CD4-positive, alpha-beta T cell treated with Interferon gamma for 1 hour (primary cell): Measurements from ENCODE around the gene TSHZ2.

Experiments
- DNase-seq: peaks from one replicate; pipeline ENCODE4 v3.0.0-alpha.2; 2020

TSHZ2 gene

DNA sequence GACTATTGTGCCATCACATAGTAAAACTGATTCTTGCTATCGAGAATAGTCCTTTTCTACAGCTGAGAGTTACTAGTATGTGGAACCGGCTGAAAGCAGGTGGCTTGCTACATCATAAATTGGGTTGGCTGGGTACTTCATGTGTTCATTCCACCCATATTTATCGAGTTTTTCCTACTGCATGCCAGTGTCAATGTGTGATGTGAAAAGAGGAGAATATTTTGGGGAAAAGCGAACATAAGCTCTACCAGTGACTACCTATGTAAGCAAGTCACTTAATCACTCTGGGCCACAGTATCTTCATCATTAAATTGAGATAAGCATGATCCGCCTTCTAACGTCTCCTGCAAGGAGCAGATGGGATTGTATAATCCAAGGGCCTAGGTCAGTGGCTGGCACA is 61.0 kb downstream of the TSHZ2 start:
- no peak for DNase-seq

DNA sequence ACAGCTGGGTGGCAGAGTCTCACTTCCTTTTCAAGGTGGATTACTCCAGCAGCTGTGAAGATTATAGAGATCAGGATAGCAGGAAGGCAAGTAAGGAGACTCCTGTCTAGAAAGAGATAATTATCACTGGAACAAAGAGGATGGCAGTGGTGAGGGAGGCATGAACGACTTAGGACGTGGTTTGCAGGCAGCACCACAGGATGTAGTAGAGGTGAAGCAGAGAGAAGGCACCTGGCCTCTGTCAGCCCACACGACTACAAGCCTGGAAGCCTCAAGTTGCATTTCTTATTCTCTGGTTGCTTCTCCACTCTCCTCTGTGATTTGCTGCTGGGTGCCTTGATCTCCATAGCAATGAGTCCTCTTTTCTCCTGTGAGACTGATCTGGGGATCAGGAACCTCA is 62.7 kb downstream of the TSHZ2 start:
- no peak for DNase-seq

DNA sequence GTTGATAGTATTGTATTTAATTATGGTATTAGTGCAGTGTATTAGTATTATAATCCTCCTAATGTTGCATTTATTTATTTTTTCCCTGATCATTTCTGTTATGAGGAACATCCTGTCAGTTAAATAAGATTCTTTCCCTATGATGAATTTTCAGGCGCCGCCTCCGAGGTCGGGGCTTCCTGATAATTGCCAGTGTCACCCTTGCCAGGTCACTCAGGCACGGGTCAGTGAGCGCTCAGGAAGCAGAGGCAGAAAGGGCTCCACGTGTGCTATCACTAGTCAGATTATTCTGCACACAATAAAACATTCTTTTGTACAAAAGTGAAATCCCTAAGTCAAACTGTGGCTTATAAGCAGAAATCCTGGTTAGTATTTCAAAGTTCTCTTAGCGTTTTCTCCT is 64.8 kb downstream of the TSHZ2 start:
- no peak for DNase-seq

DNA sequence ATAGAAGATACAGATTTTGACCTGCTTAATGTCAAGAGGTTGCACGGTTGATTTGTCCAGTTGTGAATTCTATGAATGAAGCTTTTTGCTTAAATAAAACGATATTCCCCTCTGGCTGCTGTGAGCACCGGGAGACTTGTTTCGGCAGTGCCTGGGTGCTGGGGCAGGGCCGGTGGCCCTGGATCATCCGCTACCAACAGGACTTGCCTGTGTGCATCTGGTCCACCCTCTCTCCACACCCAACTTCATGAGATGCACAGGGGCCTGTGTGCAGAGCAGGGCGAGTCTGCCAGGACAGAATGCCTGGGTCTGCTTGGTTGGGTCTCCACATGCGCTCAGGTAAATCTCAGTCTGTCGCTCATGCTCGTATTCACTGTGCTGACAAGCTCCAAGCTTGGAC is 65.5 kb downstream of the TSHZ2 start:
- no peak for DNase-seq

DNA sequence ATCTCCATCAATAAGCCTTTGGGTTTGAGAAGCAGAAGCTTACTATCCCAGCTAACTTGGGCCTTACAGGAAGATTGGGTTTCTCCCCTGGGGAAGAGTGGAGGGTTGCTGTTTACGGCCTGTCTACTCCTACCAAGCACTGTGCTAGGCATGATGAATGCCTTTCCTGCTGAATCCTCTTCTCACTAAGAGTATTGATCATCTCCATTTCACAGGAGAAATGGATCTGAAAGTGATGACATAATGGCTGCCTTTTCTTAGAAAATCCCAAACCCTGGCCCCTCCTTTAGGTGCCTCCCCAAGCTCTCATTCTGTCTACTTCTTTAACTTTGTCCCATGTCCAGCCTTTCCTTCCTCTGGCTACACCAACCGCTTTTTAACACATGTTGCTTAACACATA is 66.1 kb downstream of the TSHZ2 start:
- DNase-seq = no peak

DNA sequence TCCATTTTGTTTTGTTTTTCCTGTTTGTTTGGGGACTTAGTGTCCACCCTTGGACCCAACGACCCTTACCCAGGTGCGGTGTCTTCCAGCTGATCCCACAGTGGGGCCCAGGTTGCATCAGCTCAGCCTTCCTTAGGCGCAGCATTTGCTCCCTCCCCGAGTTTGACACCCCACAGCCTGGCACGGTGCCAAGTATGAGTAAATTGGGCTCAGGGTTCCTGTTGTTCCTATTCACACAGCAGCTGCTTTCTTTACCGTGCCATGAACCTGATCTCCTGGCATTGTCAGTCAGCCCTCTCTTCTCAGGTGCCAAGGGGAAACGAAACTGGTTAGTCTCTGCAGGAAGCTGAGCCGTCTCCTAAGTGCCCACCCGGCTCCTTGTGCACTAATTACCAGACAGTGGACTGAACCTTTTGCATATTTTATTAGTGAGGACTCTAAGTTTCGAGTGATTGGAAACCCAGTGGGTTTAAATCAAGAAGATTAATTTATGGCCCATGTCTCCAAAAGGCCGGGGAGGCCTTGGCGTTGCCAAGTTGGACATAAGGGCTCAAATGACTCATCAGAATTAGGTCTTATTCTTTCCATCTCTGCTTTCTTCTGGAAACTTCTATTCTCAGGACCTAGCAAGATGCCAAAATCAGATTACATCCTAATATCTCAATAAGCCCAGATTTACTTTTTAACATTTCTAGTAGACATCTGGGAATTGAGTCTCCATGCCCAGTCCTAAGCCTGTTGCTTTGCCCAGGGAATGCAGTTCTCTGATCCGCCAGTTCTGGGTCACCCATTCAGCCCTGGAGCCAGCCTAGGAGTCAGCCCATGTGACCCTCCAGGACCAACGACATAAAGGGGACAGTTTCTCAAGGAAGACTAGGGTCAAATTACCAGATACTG is 68.8 kb downstream of the TSHZ2 start:
- DNase-seq = no peak

DNA sequence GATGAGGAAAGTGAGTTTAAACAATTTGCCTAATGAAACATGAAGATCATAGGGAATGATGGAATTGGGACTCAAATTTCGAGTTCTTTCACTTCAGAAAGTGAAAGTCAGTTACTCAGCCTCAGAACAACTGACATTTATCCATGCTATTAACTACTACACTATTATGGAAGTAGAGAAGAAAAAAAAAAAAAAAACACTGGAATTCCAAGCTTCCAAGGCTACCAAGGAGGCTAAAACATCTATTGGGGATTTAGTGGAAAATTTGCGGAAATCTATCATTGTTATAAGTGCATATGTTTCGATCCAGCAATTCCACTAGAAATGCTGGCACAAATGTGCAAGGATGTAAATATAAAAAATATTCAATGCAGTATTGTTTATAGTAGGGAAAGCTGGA is 70.4 kb downstream of the TSHZ2 start:
- no peak for DNase-seq

DNA sequence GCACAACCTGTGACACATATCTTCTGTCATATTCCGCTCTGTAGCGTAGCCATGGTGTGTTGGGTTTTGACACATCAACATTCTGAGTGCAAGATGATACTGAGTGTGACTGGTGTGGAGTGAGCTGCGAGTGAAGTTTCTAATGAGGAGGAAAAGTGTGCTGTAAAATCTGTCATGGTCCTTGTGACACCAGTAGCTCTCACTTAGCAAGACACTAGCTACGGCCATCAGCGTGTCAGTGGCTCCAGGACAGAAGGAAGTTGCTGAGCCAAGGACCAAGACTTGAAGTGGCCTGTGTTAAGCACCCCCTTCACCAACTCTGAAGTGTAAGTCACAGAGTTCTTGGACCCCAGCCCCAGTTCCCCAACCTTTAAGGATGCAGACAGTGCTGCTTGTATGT is 72.1 kb downstream of the TSHZ2 start:
- no peak for DNase-seq

DNA sequence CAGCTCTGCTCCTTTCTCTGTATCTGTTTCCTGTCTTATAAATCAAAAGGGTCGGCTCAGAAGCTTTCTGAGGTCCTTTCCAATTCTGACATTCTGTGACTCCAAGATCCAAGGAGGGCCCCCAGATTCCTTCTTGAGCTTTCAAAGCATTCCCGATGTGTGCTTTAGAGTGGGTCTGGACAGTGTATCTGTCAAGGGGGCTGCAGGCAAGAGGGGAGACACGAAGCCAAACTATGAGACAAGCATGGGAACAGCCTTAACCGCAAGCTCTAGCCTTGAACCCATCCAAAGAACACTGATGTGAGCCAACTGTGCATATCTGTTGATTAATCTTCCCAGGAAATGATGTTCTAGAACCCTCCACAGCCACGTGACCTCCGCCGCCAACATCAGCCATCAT is 73.8 kb downstream of the TSHZ2 start:
- DNase-seq = no peak

DNA sequence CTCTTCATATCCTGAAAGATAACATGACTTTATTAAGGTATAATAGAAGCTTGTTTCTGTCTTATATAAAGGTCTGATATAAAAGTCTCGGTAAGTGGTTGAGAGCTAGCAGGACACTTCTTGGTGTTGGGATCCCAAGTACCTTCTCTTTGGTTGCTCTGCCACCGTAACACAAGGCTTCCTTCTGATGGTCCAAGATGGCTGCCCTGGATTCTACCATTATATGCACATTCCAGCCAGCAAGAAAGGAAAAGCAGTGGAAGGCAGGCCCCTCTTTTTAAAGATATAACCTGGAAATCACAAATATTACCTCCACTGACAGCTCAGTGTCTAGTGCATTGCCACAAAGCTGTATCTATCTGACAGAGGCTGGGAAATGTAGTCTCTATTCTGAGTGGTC is 75.0 kb downstream of the TSHZ2 start:
- no peak for DNase-seq

DNA sequence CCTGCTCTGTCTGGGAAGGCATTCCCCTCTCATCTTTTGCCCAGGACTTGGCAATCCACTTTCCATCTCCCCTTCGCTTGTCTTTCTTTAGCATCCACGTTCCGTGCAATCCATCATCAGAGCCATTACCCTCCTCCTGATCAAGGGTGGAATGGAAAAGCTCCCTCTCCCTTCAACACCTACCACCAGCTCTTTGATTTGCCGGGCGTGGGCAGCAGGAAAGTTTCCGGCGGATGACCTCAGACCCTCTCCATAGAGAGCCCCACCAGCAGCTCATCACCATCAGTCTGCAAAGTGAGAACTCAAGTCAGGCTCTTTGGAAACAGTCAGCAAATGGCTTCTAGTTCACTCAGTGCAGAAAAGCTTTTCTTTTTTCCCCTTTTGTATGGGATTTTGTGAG is 76.2 kb downstream of the TSHZ2 start:
- no peak for DNase-seq

DNA sequence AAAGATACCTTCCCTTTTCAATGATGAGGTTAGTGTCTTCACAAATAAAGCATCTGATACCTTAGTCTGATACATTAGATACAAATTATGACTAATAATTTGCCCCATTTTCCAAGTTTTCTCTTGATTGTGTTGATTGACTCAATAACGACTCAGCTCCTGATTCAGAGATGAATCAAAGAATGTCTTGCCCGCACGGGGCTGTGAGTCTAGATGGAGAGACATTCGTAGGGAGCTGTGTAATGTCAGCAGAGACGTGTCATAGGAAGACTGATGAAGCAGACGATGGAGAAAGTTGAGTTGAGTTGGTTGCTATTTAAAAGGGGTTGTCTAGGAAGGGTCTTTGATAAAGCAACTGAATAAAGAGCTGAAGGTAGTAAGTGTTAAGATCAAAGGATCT is 78.2 kb downstream of the TSHZ2 start:
- DNase-seq = no peak

DNA sequence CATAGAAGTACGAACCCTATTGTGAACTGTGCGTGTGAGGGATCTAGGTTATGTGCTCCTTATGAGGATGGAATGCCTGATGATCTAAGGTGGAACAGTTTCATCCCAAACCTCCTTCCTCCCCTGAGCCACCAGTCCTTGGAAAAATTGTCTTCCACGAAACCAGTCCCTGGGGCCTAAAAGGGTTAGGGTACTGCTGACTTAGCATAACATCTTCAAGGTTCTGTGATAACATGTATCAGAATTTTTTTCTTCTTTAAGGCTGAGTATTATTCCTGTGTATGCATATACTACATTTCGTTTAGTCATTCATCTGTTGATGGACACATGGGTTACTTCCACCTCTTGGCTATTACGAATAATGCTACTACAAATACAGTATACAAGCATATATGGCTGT is 80.2 kb downstream of the TSHZ2 start:
- no peak for DNase-seq

DNA sequence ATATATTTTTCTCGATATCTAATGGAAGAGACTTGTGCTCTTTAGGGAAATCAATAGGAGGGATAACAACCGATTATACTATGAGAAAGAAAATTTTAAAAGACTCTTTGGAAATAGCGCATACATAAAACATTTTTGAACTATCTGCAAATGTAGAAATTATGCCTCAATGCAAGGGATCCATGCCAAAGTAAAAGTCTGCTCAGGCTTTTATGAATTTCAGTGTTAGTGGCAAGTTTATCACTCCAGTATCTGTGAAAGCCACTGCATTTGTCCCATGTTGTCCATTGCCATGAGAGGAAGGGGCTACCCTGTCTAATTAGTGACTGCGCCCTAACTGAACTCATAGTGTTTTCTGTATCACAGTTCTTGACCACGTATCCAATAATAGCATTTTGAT is 81.4 kb downstream of the TSHZ2 start:
- no peak for DNase-seq

DNA sequence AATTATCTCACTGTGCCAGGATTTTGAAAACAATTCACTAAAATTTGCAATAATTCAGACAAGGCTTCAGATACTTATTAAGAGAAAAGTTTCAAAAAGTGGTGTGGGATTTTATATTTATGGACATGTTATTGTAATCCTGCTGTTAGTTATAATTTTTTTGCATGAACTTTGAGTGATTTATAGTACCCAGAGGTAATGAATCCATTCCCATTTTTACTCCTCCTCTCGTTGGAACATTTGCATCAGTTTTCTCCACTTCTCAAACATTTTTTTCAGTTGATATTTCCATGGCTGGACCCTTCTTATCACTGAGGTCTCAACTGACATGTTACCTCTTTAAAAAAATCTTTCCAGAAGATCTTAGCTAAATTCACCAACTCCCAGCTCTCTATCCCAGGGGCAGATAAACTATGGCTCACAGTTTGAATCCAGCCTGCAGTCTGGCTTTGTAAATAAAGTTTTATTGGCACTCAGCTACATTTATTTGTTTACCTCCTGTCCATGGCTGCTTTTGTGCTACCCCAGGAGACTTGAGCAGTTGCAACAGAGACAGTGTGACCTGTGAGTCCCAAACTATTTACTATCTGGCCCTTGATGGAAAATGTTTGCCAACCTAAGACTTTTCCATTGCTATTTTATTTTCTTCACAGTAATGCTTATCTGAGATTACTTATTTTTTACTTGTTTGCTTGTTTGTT is 83.4 kb downstream of the TSHZ2 start:
- DNase-seq = no peak

DNA sequence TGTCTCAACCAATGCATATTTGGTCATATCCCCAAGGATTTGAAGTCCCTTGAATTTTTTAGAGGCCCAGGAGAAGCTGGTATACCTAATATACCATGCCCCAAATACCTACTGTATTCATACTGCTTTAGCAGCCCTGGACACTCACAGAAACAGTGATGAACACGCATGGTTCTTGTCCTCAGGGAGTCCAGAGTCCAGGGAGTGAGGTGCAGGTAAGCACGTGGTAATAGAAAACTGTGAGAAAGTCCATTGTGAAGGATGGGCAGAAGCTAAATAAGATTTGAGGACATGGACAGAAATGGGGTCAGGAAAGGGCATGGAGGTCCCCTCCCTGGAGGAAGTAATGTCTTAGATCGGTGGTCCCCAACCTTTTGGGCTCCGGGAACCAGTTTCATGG is 85.4 kb downstream of the TSHZ2 start:
- no peak for DNase-seq

DNA sequence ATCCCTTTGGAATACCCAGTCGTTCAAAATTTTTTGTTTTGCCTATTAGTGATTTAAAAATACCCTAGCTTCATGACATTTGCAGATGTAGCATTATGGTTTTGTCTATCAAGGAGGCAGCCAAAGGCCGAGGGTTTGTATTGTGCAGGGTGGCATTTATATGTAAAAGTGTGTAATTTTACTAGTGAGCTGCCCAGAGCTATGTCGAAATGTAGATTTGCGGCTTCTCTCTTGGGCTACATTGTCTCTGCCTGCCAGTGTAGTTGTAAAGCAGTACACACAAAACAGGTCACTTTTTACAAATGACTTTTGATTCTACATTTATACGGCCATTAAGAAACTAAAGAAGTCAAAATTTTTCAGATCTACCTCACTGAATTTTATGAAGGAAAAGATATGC is 87.7 kb downstream of the TSHZ2 start:
- no peak for DNase-seq

DNA sequence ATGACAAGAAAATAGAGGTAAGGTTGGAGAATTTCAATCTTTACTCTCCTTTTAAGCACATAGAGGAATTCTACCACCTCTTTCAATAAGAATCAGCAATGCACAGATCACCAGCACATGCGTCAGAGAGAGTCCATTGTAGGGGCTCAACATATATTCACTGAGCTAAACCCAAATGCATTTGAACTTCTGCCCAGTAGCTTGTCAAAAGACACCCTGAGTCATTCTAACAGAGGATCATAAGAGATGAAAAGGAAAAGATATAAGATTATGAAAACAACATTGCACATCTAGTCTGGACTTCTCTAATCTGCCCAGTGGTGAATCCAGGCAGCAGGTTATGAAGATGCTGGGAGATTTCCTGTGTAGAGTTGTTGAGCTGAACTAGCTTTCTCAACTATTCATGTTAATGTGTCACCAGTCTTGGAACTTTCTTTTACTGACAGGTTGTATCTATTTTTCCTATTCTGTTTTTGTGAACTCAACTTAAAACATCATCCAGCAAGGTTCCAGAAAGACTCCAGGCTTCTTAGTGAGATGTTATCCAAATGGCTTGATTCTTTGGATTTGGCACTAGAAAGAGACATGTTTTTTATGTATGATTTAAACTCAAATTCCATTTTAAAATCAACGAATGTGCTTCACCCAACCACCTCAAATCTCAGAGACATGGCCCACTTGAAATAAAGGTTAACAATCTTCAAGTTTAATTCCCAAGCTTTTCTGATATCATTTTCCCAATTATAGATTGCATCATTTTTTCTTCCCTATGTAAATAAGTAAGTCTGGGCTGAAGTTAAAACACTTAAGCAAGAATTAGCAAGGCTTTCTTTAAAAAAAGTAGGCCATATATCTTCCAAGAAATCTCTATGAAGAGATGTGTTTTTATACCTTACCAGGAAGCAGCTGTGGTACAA is 89.3 kb downstream of the TSHZ2 start:
- no peak for DNase-seq

DNA sequence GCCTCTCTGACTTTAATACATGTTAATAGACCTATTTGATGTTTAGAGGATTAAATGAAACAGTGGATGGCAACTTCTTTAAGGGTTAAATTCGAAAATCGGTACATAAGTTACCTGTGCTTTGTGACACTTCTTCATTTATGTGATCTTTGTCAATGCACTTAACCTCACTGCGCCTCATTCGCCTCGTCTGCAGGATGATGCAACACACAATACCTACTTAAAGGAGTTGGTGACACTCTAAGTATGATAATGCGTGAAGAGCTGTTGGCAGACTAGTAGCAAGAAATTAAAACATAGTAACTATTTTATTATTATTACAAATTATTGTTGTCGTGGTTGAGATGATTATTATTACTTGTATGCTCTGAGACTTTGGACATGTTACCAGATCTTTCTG is 92.8 kb downstream of the TSHZ2 start:
- DNase-seq = no peak

DNA sequence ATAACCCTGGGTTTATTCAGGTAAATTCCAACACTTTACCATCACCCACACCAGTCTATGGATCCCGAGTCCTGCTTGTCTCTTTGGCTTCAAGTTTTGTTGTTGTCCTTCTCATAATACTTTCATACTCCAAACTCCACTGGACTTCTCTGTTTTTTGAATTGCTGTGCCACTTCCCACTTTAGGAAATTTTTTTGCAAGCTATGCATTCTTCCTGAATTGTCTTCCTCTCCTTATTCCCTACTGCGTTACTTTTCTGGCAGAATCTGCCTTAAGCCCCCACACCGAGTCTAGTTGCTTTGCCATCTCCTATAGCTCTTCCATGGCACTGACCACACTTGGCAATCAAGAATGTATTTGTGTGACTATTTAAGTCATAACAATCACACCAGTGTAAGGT is 96.1 kb downstream of the TSHZ2 start:
- no peak for DNase-seq

DNA sequence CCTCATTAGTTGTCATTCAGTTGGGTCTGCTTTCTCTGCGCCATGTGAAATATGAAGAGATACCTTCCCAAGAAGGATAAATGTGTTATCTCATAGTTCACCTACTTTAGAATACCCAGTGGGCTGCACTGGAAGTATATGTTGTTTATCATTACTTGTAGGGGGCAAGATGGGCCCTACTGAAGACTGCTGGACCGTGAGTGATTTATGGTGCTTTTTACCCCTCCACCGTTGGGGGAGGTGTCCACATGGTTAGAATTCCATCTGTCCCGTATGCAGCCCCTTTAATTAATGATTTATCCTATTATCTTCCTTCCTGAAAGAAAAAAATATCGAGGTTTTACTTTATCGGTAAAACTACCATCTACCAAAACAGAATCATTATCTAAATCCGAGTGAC is 97.0 kb downstream of the TSHZ2 start:
- no peak for DNase-seq

DNA sequence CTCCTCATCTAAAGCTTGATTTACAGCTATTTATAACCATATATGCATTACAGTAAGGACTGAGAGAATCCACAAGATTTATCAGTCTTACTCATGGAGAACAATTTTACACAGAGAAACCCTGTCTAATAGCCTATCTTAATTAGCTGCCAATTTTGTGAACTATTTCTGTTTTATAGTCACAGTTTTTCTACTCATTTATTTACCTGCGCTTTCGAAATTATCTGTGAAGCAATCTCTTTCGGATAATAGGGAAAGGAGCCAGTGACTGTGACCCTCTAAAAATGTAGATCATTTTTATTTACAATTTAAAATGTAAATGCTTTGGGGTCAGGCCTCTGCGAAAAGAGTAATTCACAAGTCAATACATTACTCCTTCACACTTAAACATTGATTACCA is 98.1 kb downstream of the TSHZ2 start:
- DNase-seq = no peak

DNA sequence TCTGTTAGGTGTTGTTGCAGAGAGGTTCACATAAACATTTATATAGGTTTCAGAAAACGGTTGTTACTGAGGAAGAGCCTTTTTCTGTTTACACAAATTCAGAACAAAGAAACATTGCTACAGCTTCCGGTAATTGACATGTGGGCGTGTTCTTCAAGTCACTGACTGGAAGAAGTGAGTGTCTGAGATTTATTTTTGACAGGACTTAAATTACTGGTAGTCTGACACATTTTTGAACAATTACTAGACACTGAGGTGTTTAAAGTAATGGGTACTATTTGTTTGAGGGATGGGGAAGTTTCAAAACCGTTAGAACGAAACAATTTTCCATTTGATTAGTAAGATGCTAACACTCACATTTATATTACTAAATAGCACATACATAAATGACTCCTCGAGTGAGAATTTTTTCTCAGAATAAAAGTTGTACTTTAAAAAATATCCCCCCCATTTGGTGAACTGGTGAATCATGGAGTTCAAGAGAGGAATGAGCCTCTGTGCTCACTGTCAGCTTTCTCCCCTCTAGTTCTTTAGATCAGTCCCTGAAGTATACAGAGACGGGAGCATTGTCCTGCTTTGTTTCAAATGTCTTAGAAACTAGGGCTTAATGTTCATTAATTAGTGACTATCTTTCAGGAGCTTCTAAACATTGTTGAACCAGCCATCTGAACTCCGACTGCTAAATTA is 98.7 kb downstream of the TSHZ2 start:
- DNase-seq = no peak
